Erythroblast (primary cell): ENCODE results near the gene TMEM119.

Source experiments
- GATA1 ChIP-seq: IDR thresholded peaks from 2 replicates; pipeline ENCODE4 v1.6.1; 2011; ENCODE audit warnings: low read depth, mild to moderate bottlenecking, control low read depth, low read length, moderate library complexity
- POLR2A ChIP-seq: IDR thresholded peaks from 2 replicates; pipeline ENCODE4 v1.6.1; 2011; ENCODE audit warnings: mild to moderate bottlenecking, low read length

GRCh38 chr12:108566452-108566851 lies 31.4 kb downstream of the TMEM119 start:
- TF ChIP-seq POLR2A (no peak), GATA1 (no peak)
